SK-N-MC (cell line): ENCODE measurements around the gene ARAP2.

ENCODE experiments used
- EZH2 ChIP-seq: fragments of 200-600 bp; sonication (generic); IDR thresholded peaks from one replicate; pipeline ENCODE4 v1.6.1; 2017; ENCODE audit warnings: antibody characterized with exemption
- POLR2AphosphoS5 ChIP-seq: IDR thresholded peaks from 2 replicates; pipeline ENCODE4 v1.6.1; 2012; ENCODE audit warnings: mild to moderate bottlenecking, low read depth, low read length, borderline replicate concordance

GRCh38 chr4:36209941-36210649 is 34.2 kb downstream of the ARAP2 start:
- TF ChIP-seq EZH2 (no peak), POLR2AphosphoS5 (no peak)
